Stomach (tissue), 9 donors: ENCODE measurements around the gene GRB14. TPM values are rescaled to one million over a fixed set of nuclear protein-coding genes. Genes with fewer than 3 reads are reported as not detected.

Experiments
- DNase-seq, 2 donors: peaks; one replicate each; pipeline versions ENCODE4 v3.0.0 to v3.0.0-alpha.2; 2013 to 2019
- H3K27ac ChIP-seq, 5 donors: fragments of 200-600 bp in 4 of 5; sonication (generic) in 4 of 5; one replicate each; pipeline ENCODE4 v1.5.1; 2013 to 2019; ENCODE audit warnings: mild to moderate bottlenecking in 1 of 5, moderate library complexity in 1 of 5
- H3K27me3 ChIP-seq, 3 donors: fragments of 200-600 bp; sonication (generic); one replicate each; pipeline ENCODE4 v1.5.1; 2017 to 2019; ENCODE audit warnings: mixed run types in 1 of 3
- H3K36me3 ChIP-seq, 4 donors: fragments of 200-600 bp; sonication (generic); 1 replicate in 3 of 4; 2 replicates in 1 of 4; pipeline ENCODE4 v1.5.1; 2016 to 2019
- H3K4me1 ChIP-seq, 4 donors: fragments of 200-600 bp; sonication (generic); one replicate each; pipeline ENCODE4 v1.5.1; 2016 to 2019
- H3K4me3 ChIP-seq, 4 donors: fragments of 200-600 bp; sonication (generic) in 3 of 4; one replicate each; pipeline ENCODE4 v1.5.1; 2016 to 2019; ENCODE audit warnings: mild to moderate bottlenecking in 1 of 4
- H3K9me3 ChIP-seq, 4 donors: fragments of 200-600 bp; sonication (generic); one replicate each; pipeline ENCODE4 v1.5.1; 2016 to 2019
- CTCF ChIP-seq, 7 experiments: fragments of 450-650 bp in 4 of 7; fragments of 200-600 bp in 3 of 7; sonication (generic) in 3 of 7; IDR thresholded peaks; one replicate each; pipeline ENCODE4 v1.5.1; 2016 to 2019; ENCODE audit warnings: antibody characterized with exemption in 7 of 7, control low read depth in 2 of 7, mild to moderate bottlenecking in 1 of 7
- EP300 ChIP-seq: sonication (generic); formaldehyde crosslinking; IDR thresholded peaks from one replicate; pipeline ENCODE4 v1.6.1; 2017; ENCODE audit warnings: antibody characterized with exemption
- POLR2A ChIP-seq, 4 donors: fragments of 450-650 bp; IDR thresholded peaks; one replicate each; pipeline ENCODE4 v1.6.1; 2016; ENCODE audit warnings: antibody characterized with exemption in 4 of 4, control low read depth in 2 of 4, mild to moderate bottlenecking in 1 of 4, moderate library complexity in 1 of 4
- POLR2AphosphoS5 ChIP-seq, 3 donors: sonication (generic); formaldehyde crosslinking; IDR thresholded peaks; one replicate each; pipeline ENCODE4 v1.6.1; 2016; ENCODE audit warnings: antibody characterized with exemption in 3 of 3
- WGBS, 5 donors: extraction: QIAGEN DNeasy Blood & Tissue Kit in 3 of 5; methylation state at CpG; one replicate each; pipeline versions ENCODE4 v1.1.5 to v1.1.7; 2013 to 2018; 5-methylcytosine and 5-hydroxymethylcytosine counted together
- intact Hi-C: fragments of 100-400 bp; cut with DNase I; formaldehyde crosslinking; loops from one replicate; pipeline ENCODE4 v1.15.1; 2023; ENCODE audit warnings: low total_unique reads
- polyA plus RNA-seq, 3 donors: library from polyadenylated mRNA; stranded (reverse); fragments of 200-250 nt; gene quantifications; one replicate each; pipeline ENCODE4 v1.2.3, GENCODE V29; 2013
- total RNA-seq, 5 donors: library from RNA; depleted of rRNA; stranded (reverse); fragments of >200 nt; gene quantifications; one replicate each; pipeline versions ENCODE4 v1.1.0 to v1.2.3, GENCODE V29; 2014 to 2016
- donor health status: healthy with polysubstance abuse.
- donor health status: Bipolar disorder and iron deficiency.
- donor health status: healthy.

Gene GRB14
- total and polyA plus RNA-seq, 8 donors: 0.62 to 32.7 (median 3.3) TPM; not detected in 2

GRCh38 chr2:164574931-164575330 lies 46.4 kb downstream of the GRB14 start:
- H3K27ac ChIP-seq: no peak overlapping the region
- TF ChIP-seq POLR2A (IDR thresholded peaks at IDR 0.05) (no peak), POLR2AphosphoS5 (IDR thresholded peaks at IDR 0.05) (no peak), CTCF (IDR thresholded peaks at IDR 0.05) (no peak), EP300 (no peak)
- WGBS, 5 donors: 76 to 88% (median 80%) methylated on average over 1 of the region's 1 CpG
- H3K27me3 ChIP-seq: no peaks in the 10 kb centered on the region
- intact Hi-C loops: no loop called here
- no peaks in the 10 kb centered on the region for H3K9me3 ChIP-seq
- H3K4me3 ChIP-seq: no peak overlapping the region
- H3K4me1 ChIP-seq: no peaks in the 10 kb centered on the region
- no peak for DNase-seq
- no peaks in the 10 kb centered on the region for H3K36me3 ChIP-seq

GRCh38 chr2:164570475-164570874 lies 50.8 kb downstream of the GRB14 start:
- Histone ChIP-seq H3K4me3 (no peak overlapping the region), H3K9me3 (no peaks in the 10 kb centered on the region), H3K27ac (no peak overlapping the region), H3K4me1 (peaks cover 0 to 5% (median 0%) of the 10 kb centered on the region in 4 donors), H3K36me3 (no peaks in the 10 kb centered on the region), H3K27me3 (no peaks in the 10 kb centered on the region)
- no peak for DNase-seq
- WGBS, 5 donors: 74 to 84% (median 78%) methylated on average over 2 of the region's 2 CpGs
- TF ChIP-seq EP300: no peak
- TF ChIP-seq CTCF (IDR thresholded peaks at IDR 0.05): no peak
- no peak for TF ChIP-seq POLR2A (IDR thresholded peaks at IDR 0.05)
- no peak for TF ChIP-seq POLR2AphosphoS5 (IDR thresholded peaks at IDR 0.05)
- intact Hi-C loops: no loop called here

- no peaks in the 10 kb centered on the region for H3K27me3 ChIP-seq
- intact Hi-C loops: no loop called here
- no peaks in the 10 kb centered on the region for H3K36me3 ChIP-seq
- H3K4me1 ChIP-seq: peaks cover 0 to 5% (median 0%) of the 10 kb centered on the region in 4 donors
- TF ChIP-seq POLR2AphosphoS5 (IDR thresholded peaks at IDR 0.05): no peak
- no peak for TF ChIP-seq CTCF (IDR thresholded peaks at IDR 0.05)
- TF ChIP-seq EP300: no peak
- no peak for TF ChIP-seq POLR2A (IDR thresholded peaks at IDR 0.05)
- H3K9me3 ChIP-seq: no peaks in the 10 kb centered on the region
- 71 to 85% (median 78%) methylated on average over 4 of the region's 4 CpGs for WGBS, 5 donors
- no peak overlapping the region for H3K4me3 ChIP-seq
- DNase-seq: peak in 1 of 2 donors; percentile 46
- H3K27ac ChIP-seq: no peak overlapping the region
Observed at GRCh38 chr2:164569378-164569777, 51.9 kb downstream of the GRB14 start.

GRCh38 chr2:164568317-164568716 lies 53.0 kb downstream of the GRB14 start:
- TF ChIP-seq POLR2A (IDR thresholded peaks at IDR 0.05) (no peak), CTCF (IDR thresholded peaks at IDR 0.05) (no peak), POLR2AphosphoS5 (IDR thresholded peaks at IDR 0.05) (no peak), EP300 (no peak)
- Histone ChIP-seq H3K9me3 (no peaks in the 10 kb centered on the region), H3K4me3 (no peak overlapping the region), H3K27ac (no peak overlapping the region), H3K36me3 (no peaks in the 10 kb centered on the region), H3K27me3 (no peaks in the 10 kb centered on the region), H3K4me1 (peaks cover 0 to 5% (median 0%) of the 10 kb centered on the region in 4 donors)
- WGBS, 5 donors: 53 to 68% (median 58%) methylated on average over 5 of the region's 5 CpGs
- no peak for DNase-seq
- intact Hi-C loops: no loop called here
